ENCODE data around the gene ITPR1.

DNA sequence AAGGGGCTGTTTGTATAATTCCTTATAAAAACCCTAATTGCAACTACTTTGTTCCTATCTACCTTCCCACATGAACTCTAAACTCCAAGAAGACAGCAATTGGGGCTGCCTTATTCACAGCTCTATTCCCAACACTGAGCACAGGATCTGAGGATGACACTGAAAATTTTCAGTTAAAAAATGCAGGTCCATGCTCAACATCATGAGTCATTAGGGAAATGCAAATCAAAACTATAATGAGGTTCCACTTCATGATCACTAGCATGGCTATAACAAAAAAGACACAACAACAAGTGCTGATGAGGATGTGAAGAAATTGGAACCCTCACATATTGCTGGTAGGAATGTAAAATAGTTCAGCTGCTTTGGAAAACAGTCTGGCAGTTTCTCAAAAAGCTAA, 39.0 kb upstream of the ITPR1 start:
- TF ChIP-seq CTCF (IDR thresholded peaks at IDR 0.05; ENCODE audit: low read length) (no peak), EZH2 (IDR thresholded peaks at IDR 0.05; ENCODE audit: borderline replicate concordance, low read length) (no peak)
